ENCODE results near the gene C2CD5. TPM values are rescaled to one million over a fixed set of nuclear protein-coding genes. Genes with fewer than 3 reads are reported as not detected.
"Not testable (repeated sequence)": the region's sequence is repeated elsewhere in the genome, so short reads cannot be mapped to it uniquely, and the experiment has no call there.

Gene C2CD5, protein sequence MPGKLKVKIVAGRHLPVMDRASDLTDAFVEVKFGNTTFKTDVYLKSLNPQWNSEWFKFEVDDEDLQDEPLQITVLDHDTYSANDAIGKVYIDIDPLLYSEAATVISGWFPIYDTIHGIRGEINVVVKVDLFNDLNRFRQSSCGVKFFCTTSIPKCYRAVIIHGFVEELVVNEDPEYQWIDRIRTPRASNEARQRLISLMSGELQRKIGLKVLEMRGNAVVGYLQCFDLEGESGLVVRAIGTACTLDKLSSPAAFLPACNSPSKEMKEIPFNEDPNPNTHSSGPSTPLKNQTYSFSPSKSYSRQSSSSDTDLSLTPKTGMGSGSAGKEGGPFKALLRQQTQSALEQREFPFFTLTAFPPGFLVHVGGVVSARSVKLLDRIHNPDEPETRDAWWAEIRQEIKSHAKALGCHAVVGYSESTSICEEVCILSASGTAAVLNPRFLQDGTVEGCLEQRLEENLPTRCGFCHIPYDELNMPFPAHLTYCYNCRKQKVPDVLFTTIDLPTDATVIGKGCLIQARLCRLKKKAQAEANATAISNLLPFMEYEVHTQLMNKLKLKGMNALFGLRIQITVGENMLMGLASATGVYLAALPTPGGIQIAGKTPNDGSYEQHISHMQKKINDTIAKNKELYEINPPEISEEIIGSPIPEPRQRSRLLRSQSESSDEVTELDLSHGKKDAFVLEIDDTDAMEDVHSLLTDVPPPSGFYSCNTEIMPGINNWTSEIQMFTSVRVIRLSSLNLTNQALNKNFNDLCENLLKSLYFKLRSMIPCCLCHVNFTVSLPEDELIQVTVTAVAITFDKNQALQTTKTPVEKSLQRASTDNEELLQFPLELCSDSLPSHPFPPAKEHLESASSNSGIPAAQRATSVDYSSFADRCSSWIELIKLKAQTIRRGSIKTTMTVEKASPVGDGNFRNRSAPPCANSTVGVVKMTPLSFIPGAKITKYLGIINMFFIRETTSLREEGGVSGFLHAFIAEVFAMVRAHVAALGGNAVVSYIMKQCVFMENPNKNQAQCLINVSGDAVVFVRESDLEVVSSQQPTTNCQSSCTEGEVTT
- 11.1 and 32.8 TPM in 2 replicates for total RNA-seq

DNA sequence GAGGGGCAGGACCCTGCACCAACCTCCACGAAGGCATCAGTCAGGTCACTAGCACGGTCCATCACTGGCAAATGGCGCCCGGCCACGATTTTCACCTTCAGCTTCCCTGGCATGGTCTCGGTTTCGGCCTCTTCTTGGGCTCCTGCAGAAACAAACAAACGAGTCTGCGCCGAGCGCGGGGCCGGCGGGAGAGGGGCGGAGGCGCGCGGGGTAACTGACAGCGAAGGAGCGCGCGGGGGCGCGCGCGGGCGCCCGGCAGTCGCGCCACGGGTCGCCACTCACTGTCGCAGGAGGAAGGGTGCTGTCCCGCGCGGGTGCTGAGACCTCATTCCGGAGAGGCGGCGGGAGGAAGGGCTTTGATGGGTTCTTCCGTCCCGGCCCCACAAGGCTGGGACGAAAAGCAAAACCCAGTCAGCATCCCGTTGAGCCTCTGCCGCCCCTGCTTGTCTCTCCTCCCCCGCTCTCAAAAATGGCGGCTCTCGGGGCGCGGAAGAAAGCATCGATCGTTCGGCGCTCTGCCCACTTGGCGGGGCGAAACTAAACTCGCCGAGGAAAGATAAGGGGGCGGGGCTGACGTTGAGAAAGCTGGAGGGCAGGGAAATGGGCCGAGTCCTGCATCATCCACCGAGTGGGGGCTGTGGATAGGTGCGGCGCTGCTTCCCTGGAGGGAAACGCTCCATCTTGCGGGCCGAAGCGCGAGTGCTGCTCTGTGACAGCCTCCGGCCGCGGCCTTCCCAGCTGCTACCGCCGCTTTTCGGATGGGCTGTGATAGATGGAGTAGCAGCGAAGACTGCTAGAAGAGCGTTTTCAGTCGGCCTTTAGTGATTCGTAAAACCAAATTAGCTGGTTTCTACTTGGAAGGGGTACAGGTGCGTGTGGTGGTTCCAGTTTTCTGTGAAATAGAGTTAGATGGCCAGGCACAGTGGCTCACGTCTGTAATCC is at the start of gene C2CD5:
C2CD5 (minus strand) TSS at position 505 of the 942 bp plus-strand sequence; CDS start at position 113, 392 bp downstream.
- DNase-seq (ENCODE audit: low read depth), result peak; percentile 88

DNA sequence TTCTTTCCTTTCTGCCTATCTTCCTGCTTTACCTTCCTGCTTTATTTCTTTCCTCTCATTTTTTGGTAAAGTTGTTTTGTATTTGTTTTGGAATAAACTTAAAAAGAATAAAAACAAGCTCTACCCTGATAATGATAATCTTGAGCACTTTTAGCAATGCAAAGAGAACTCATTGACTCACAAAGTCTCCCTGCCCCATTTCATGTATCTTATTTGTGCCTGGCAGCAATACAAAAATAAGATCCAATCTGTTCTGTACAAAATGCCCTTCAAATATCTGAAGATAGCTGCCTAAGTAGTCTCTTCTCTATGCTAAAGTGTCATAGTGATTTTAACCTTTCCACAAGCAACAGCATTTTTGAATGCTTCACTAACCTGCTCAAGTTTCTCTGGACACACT is 49.5 kb upstream of the C2CD5 start:
- peak; percentile 19 for DNase-seq (ENCODE audit: low read depth)

DNA sequence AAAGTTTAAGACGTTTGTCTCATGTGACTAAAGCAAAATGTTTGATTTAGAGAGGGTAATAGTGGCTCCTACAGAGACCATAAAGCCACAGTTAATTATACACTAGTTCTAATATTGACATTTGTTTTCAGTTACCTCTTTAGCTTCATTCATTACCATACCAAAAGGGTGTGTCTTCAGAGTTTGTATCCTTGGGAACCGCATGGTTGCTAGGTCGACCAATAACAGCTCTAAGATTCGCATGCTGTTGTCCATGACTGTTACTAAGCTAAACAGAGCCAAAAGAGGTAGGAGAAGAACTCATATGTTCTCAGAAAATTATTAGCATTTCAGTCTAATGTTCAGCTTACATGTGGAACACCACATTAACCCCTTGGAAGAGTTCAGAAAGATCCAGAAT is 44.5 kb upstream of the C2CD5 start:
- peak; percentile 82 for DNase-seq (ENCODE audit: low read depth)

DNA sequence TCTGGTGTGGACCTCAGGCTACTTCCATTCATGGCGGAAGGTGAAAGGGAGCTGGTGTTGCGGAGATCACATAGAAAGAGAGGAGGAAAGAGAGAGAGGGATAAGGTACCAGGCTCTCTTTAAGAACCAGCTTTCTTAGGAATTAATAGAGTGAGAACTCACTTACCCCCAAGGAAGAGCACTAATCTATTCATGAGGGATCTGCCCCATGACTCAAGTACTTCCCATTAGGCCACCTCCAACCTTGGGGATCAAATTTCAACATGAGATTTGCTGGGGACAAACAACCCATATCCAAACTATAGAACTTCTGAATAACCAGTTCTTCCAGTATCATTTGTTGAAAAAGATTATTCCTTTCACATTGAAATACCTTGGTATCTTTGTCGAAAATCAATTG is 34.0 kb upstream of the C2CD5 start:
- no peak for DNase-seq (ENCODE audit: low read depth)

DNA sequence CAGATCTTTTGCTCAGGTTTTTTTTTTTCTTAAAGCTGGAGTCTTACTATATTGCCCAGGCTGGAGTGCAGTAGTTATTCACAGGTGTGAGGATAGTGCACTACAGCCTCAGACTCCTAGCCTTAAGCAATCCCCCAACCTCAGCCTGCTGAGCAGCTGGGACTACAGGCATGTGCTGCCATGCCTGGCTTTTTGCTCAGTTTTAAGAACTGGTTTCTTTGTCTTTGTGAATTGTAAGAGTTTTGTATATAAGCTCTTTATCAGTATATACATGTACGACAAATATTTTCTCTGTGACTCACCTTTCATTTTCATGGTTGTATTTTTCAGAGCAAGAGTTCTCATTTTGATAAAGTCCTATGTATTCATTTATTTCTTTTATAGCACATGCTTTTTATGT is 33.3 kb upstream of the C2CD5 start:
- no peak for DNase-seq (ENCODE audit: low read depth)

DNA sequence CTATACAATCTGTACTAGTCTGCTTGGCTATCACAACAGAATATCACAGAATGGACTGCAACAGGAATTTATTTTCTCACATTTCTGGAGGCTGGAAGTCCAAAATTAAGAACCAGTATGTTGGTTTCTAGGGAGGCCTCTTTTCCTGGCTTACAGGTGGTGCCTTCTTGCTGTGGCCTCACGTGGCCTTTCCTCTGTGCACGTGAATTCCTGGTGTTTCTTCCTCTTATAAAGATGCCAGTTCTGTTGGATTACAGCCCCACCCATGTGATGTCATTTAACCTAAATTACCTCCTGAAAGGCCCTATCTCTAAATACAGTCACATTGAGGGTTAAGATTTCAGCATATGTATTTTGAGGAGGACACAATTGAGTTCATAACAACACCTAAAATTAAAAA is 32.1 kb upstream of the C2CD5 start:
- DNase-seq (ENCODE audit: low read depth), result no peak

DNA sequence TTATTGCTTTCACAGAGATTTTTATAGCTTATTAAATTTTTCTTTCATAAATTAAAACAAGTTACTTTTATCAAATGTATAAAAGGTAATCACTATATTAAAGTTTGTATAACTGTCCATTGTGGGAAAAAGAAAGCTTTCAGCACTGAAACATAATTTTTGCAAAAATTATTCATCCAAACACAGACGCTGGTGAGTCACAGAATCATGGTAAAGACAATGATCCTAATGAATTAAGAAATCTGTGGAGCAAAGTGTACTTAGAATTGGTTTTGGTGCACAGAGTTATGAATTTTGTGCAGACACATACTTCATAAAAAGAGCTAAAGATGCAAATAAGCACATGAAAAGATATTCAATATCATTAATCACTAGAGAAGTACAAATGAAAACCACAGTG is 31.7 kb upstream of the C2CD5 start:
- DNase-seq (ENCODE audit: low read depth), result no peak

DNA sequence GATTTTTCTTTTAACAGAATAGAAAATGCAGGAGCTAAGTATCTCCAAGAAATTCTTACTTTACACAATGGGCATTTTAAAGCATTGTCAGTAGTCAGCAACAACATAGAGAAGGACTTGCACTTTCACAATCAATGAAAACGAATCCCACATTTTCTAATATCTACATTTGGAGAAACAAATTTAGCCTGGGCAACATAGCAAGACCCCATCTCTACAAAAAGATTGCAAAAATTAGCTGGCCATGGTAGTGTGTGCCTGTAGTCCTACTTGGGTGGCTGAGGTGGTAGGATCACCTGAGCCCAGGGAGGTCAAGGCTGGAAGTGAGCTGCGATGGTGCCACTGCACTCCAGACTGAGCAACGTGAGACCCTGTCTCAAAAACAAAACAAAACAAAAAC is 30.6 kb upstream of the C2CD5 start:
- DNase-seq (ENCODE audit: low read depth), result no peak

DNA sequence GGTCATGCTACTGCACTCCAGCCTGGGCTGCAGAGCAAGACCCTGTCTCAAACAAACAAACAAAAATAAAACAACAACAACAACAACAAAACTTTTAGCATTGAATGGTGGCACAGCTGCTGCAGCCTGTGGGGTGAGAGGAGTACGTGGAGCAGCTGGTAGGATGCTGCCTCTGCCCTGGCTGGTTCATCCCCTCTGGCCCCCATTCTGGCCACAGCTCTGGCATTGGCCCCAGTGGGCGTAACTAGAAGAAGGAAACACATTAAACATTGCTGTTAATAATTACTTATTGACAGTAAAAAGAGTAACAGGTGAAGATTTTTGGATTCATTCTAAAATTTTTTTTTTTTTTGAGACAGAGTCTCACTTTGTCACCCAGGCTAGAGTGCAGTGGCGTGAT is 28.8 kb upstream of the C2CD5 start:
- DNase-seq (ENCODE audit: low read depth), result peak; percentile 16

DNA sequence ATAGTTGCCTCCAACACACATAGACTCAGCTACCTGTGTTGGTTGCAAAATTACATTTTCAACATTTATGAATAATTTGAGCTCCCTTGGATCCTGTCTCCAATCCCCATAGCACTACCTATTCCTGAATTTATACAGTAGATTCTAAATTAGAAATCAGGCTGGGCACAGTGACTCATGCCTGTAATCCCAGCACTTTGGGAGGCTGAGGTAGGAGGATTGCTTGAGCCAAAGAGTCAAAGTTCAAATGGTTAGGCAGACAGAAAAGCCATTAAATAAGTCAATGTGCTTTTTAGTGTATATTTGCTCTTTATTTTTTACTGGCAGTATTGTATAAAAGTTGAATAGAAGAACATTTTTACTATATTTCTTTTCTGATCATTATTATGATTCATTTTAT is 24.9 kb upstream of the C2CD5 start:
- DNase-seq (ENCODE audit: low read depth), result no peak

DNA sequence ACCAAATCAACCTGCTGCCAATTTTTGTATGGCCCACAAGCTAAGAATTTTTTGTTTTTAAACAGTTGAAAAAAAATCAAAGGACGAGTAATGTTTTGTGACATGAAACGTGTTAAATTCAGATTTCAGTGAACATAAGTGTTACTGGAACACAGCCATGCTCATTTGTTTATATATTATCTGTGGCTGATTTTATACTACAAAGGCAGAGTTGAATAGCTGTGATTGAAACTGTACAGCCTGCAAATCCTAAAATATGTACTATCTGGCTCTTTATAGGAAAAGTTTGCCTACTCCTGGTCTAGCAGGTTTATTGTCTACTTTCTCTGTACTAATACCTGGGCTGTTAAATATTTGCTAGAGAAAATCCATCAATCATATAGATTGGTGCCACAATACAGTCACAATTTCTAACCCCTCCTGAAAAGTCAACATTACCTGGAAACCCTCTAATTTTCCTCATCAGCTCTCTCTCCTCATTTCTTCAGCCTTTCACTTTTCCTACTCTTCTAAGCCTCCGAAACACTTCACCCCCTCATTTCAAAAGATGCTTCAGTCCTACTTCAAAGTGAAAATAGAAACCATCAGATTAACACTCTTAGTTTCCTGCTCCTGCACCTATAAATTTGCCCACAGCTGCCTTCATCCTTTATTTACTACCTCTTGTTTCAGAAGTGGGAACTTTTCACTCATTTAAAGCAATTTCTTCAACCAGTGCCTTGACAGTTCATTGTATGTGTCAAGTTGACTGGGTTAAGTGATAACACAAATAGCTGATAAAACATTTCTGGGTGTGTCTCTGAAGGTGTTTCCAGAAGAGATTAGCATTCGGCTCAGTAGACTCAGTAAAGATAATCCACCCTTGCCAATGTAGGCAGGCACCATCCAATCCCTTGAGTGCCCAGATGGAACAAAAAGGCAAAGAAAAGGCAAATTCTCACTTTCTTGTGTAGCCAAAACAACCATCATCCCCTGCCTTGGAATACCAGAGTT is 18.0 kb upstream of the C2CD5 start:
- no peak for DNase-seq (ENCODE audit: low read depth)

DNA sequence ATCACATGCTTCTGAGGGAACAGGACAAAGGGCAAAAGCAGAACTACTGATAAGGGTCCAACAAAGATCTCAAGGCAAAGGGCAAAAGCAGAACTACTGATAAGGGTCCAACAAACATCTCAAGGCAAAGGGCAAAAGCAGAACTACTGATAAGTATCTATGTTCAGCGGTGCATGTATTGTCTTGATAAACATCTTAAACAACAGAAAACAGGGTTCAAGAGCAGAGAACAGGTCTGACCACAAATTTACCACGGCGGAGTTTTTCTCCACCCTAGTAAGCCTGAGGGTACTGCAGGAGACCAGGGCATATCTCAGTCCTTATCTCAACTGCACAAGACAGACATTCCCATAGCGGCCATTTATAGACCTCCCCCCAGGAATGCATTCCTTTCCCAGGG is 10.4 kb upstream of the C2CD5 start:
- DNase-seq (ENCODE audit: low read depth), result not testable (repeated sequence)

DNA sequence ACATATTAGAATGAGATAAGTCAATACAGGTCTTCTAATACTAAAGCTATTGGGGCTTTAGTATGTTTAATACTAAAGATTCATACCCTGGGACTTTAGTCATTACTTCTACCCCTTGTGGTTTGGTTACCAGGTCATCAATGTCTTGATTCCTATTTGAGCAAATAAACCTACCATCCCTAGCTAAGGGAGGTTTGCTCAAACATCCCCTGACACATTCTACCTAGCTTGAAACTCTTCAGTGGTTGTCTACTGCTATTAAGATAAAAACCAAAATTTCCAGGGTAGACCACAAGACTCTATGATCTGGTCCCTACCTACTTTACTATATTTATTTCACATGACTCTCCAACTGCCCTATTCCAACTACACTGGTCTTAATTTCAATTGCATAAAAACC is 7.3 kb upstream of the C2CD5 start:
- DNase-seq (ENCODE audit: low read depth), result no peak

DNA sequence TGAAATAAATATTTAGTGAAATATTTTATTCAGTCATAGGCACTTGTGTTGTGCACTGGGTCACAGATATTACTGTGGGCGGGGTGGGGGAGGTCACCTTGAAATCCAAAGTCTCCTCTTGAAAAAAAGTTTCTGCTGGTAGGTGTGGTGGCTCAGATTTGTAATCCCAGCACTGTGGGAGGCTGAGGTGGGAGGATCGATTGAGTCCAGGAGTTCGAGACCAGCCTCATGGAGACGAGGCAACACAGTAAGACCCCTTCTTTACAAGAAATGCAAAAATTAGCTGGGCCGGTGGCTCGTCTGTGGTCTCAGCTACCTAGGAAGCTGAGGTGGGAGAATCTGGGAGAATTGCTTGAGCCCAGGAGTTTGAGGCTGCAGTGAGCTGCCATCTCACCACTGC is 913 bp upstream of the C2CD5 start:
- DNase-seq (ENCODE audit: low read depth), result no peak

DNA sequence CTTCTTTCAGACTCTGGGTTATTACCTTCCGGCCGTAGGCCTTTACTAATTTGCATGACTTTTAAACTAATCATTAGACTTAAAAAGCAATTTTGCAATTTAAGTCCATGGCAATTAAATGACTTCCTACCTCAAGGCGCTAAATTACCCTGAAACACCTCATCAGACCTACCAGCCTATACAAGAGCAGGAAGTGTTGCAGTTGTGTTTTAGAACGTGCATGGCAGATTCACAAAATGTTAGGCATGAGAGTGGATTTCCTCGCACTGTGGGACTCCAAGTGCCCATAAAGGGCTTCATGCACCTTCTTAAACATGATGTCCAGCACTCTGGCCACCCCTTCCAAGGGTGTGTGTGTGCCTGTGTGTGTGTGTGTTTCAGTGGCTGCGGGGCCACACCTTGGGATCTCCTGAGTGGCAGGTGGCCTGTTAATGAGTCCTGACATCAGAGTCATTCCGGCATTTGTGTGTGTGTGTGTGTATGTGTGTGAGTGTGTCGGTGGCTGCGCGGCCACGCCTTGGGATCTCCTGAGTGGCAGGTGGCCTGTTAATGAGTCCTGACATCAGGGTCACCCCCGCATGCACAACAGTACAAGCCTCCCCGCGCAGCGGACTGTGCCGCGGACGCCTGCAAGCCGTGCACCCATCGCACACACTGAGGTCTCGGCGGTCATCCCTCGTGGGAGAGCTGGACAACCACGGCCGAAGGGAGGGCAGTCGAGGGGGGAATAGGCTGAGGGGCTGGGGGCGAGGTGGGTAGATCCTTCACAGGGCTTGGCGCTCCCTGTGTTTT is 900 bp downstream of the C2CD5 start:
- peak; percentile 69 for DNase-seq (ENCODE audit: low read depth)

DNA sequence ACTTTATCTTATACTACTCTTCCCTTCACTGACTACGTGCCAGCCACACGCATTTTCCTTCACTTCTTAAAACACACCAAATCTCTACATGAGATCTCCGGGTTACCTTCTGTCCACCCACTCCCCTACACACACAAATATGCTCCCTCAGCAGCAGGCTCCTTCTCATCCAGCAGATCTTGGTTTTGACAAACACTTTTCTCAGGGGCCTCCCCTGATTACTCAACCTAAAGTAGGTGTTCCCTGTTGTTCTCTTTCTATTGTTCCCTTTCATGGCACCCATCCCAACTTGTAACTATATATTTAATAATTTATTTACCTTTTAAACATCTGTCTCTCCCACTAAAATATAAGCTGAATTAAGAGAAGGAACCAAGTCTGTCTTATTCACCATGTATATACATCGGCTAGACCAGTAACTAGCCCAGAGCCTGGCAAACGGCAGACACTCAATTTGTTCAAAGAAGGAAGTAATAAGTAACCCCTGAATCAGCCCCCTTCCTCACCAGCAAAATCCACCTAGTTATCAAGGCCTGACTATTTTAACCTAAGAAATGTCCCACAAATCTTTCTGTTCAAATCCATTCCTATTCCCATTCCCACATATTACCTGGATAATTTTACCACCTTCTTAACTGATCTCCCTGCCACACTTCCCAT is 2.7 kb downstream of the C2CD5 start:
- peak; percentile 20 for DNase-seq (ENCODE audit: low read depth)

DNA sequence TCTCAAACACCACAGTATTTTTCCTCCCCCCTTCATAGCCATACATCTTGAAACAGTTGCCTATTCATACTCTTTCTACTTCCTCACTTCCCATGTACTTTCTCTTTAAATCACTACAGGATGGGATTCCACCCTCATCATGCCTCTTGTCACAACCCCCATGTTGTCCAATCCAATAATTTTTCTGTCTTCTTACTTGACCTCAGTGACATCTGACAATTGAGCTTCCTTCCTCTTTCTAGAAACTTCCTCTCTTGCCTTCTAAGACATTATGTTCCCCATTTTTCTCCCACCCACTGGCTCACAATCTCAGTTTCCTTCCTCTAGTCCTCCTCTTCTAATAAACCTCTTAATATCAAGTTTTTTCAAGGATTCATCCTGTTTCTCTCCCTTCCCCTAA is 5.3 kb downstream of the C2CD5 start:
- DNase-seq (ENCODE audit: low read depth), result no peak

DNA sequence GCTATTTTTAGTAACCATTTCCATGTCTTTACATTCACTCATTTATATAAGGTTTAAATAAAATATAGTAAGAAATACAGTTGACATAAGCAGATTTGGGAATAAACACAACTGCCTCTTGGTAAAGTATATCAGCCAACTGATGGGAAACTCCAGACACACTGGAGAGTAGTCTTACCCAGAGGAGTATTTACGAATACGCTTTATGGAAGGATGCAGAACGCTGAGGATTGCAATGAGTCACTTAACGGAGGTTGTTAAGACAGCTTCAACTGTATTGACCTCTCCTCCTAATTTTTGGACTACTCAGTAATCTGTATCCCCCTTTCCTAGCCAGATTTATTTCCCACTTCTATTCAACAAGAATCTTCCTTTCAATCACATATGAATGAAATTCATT is 6.0 kb downstream of the C2CD5 start:
- DNase-seq (ENCODE audit: low read depth), result no peak

Measured in renal cortical epithelial cell (primary cell).